Measurements from ENCODE around the gene UBN1. TPM values are rescaled to one million over a fixed set of nuclear protein-coding genes. Genes with fewer than 3 reads are reported as not detected.

Gene UBN1
- total and polyA plus RNA-seq, 10 of the 15 experiments (the other 5 are each of a cell fraction or from before 2014, with no cell fraction given), result 2.1 to 32.5 (median 13.9) TPM

DNA sequence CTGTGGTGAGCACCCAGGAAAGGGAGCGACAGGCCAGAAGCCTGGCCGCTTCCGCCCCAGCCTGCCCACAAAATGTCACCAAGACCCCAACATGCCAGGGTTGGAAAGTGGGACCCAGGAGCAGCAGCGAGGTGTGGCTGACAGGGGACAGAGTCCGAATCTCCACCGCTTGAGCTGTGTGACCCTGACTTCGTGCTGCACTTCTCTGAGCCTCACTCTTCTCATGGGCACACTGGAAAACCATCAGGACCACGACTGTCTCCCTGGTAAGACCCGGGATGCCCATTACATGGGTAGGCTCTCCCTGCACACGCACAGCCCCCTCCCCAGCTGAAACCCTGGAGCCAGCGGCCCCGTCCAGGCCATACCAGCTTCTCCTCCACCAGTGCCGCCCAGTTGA is 54.8 kb downstream of the UBN1 start:
- WGBS (ENCODE audit: insufficient coverage, insufficient replicate concordance, low lambda C conversion rate, missing lambda C conversion rate), result 36% methylated on average over 13 of the region's 13 CpGs
- intact Hi-C loops (cut with micrococcal nuclease; ENCODE audit: unreplicated experiment) (no loop called here), in situ Hi-C loops (cut with MboI) (no loop called here)
- BruUV-seq (replicated peaks), result no TSS peak
- H3K79me2 ChIP-seq (ENCODE audit: control insufficient read depth, insufficient read depth, low read length), result no peaks in the 10 kb centered on the region
- DNase-seq (ENCODE audit: low read depth, low spot score) (no peak), ATAC-seq (no peak), FAIRE-seq (no peak)
- no peaks in the 10 kb centered on the region for H3K27me3 ChIP-seq (replicated peaks in 1 of 2; ENCODE audit: control insufficient read depth in 2 of 2, insufficient read depth in 2 of 2, low read length in 1 of 2)
- H3K9me3 ChIP-seq (replicated peaks; ENCODE audit: control insufficient read depth, insufficient read depth, low read length), result no peaks in the 10 kb centered on the region; the same call in 2 of the 3 replicates
- CTCF ChIA-PET, result no interaction called here
- no peak overlapping the region for H3K9ac ChIP-seq (ENCODE audit: control insufficient read depth, insufficient read depth, low read length)
- H3K36me3 ChIP-seq (ENCODE audit: control insufficient read depth in 2 of 2, insufficient read depth in 2 of 2, low read length in 1 of 2), result no peaks in the 10 kb centered on the region
- SMC1A ChIA-PET (ENCODE audit: uncharacterized antibody, unreplicated experiment), result no interaction called here
- H3K4me1 ChIP-seq (ENCODE audit: control insufficient read depth, insufficient read depth, low read length), result no peaks in the 10 kb centered on the region
- H3K4me3 ChIP-seq, result no peak overlapping the region
- POLR2A ChIA-PET, result no interaction called here
- RAD21 ChIA-PET (ENCODE audit: unreplicated experiment), result no interaction called here
- no peak for TF ChIP-seq YBX1 (IDR thresholded peaks at IDR 0.05)
- TF ChIP-seq POLR2A (IDR thresholded peaks at IDR 0.05; ENCODE audit: low read depth, low read length), result no peak
- no peak for TF ChIP-seq KLF5 (IDR thresholded peaks at IDR 0.05; ENCODE audit: partially characterized antibody)
- TF ChIP-seq CBFB (IDR thresholded peaks at IDR 0.05; ENCODE audit: low read depth), result no peak
- no peak for TF ChIP-seq ZBTB4 (CRISPR knock-in tag; IDR thresholded peaks at IDR 0.05)
- TF ChIP-seq POLR2AphosphoS2 (IDR thresholded peaks at IDR 0.05; ENCODE audit: low read depth, low read length), result no peak
- TF ChIP-seq RCOR1 (conservative IDR thresholded peaks at IDR 0.05; ENCODE audit: low read depth, low read length), result no peak
- no peak for TF ChIP-seq RFX5 (IDR thresholded peaks at IDR 0.05; ENCODE audit: low read depth, low read length)
- no peak for TF ChIP-seq SIX5 (IDR thresholded peaks at IDR 0.05; ENCODE audit: low read depth, low read length, severe bottlenecking)
- no peak for TF ChIP-seq PAX5 (IDR thresholded peaks at IDR 0.05; ENCODE audit: borderline replicate concordance, low read depth, low read length)
- TF ChIP-seq, protein P1, sequence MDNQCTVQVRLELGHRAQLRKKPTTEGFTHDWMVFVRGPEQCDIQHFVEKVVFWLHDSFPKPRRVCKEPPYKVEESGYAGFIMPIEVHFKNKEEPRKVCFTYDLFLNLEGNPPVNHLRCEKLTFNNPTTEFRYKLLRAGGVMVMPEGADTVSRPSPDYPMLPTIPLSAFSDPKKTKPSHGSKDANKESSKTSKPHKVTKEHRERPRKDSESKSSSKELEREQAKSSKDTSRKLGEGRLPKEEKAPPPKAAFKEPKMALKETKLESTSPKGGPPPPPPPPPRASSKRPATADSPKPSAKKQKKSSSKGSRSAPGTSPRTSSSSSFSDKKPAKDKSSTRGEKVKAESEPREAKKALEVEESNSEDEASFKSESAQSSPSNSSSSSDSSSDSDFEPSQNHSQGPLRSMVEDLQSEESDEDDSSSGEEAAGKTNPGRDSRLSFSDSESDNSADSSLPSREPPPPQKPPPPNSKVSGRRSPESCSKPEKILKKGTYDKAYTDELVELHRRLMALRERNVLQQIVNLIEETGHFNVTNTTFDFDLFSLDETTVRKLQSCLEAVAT (IDR thresholded peaks at IDR 0.05), result no peak
- H2AFZ ChIP-seq (ENCODE audit: control insufficient read depth, low read depth, low read length), result no peak overlapping the region
- H4K20me1 ChIP-seq (ENCODE audit: control insufficient read depth, insufficient read depth), result no peaks in the 10 kb centered on the region
- no peak overlapping the region for H3K27ac ChIP-seq (ENCODE audit: control insufficient read depth, insufficient read depth)
- H3K4me2 ChIP-seq (ENCODE audit: control insufficient read depth, insufficient read depth), result no peak overlapping the region
